CD8-positive, alpha-beta memory T cell (primary cell): ENCODE data around the gene SCLY. TPM values are rescaled to one million over a fixed set of nuclear protein-coding genes. Genes with fewer than 3 reads are reported as not detected.

Experiments
- CTCF ChIA-PET: fragments of 350-600 bp; sonication (Branson Sonifier 250); formaldehyde crosslinking; loops from one replicate; lab custom pipeline; 2021; ENCODE audit warnings: antibody characterized with exemption; lab: Charles Lee
- POLR2A ChIA-PET: fragments of 350-600 bp; sonication (Branson Sonifier 250); formaldehyde crosslinking; loops from one replicate; lab custom pipeline; 2021; ENCODE audit warnings: antibody characterized with exemption; lab: Charles Lee
- DNase-seq, 5 donors: peaks; one replicate each; pipeline versions ENCODE4 v3.0.0 to v3.0.0-alpha.2; 2020 to 2022; ENCODE audit warnings: mixed read lengths in 1 of 5
- H3K27ac ChIP-seq: one replicate; pipeline ENCODE4 v1.7.0; 2013; ENCODE audit warnings: low read depth, mild to moderate bottlenecking, low read length, moderate library complexity
- H3K27me3 ChIP-seq: 2 replicates; pipeline ENCODE4 v1.7.0; 2013; ENCODE audit warnings: low read length, mild to moderate bottlenecking; ENCODE audit not compliant: insufficient read depth, poor library complexity, severe bottlenecking
- H3K36me3 ChIP-seq: 2 replicates; pipeline ENCODE4 v1.7.0; 2013; ENCODE audit warnings: mild to moderate bottlenecking, low read length, moderate library complexity; ENCODE audit not compliant: insufficient read depth
- H3K4me1 ChIP-seq: 2 replicates; pipeline ENCODE4 v1.7.0; 2013; ENCODE audit warnings: mild to moderate bottlenecking, low read length, moderate library complexity; ENCODE audit not compliant: insufficient read depth
- H3K4me3 ChIP-seq: 2 replicates; pipeline ENCODE4 v1.7.0; 2013; ENCODE audit warnings: mild to moderate bottlenecking, low read length
- H3K9me3 ChIP-seq: 2 replicates; pipeline ENCODE4 v1.7.0; 2013; ENCODE audit warnings: mild to moderate bottlenecking, low read length
- H3K27ac Mint-ChIP-seq, 8 donors: one replicate each; pipeline ENCODE4 v1.8.0; 2020 to 2021; ENCODE audit warnings: mixed read lengths in 8 of 8, mild to moderate bottlenecking in 6 of 8, inconsistent platforms in 3 of 8, moderate library complexity in 3 of 8
- H3K27me3 Mint-ChIP-seq, 2 donors: one replicate each; pipeline ENCODE4 v1.8.0; 2020 to 2021; ENCODE audit warnings: mixed read lengths in 2 of 2, mild to moderate bottlenecking in 1 of 2, moderate library complexity in 1 of 2
- H3K36me3 Mint-ChIP-seq, 3 donors: one replicate each; pipeline ENCODE4 v1.8.0; 2020 to 2021; ENCODE audit warnings: mixed read lengths in 3 of 3, inconsistent platforms in 1 of 3, mild to moderate bottlenecking in 1 of 3
- H3K4me1 Mint-ChIP-seq, 3 donors: one replicate each; pipeline ENCODE4 v1.8.0; 2020 to 2021; ENCODE audit warnings: mixed read lengths in 3 of 3, inconsistent platforms in 1 of 3, mild to moderate bottlenecking in 1 of 3
- H3K4me3 Mint-ChIP-seq, 7 donors: one replicate each; pipeline ENCODE4 v1.8.0; 2020 to 2021; ENCODE audit warnings: mixed read lengths in 7 of 7, mild to moderate bottlenecking in 6 of 7, moderate library complexity in 4 of 7, inconsistent platforms in 2 of 7
- H3K9me3 Mint-ChIP-seq, 5 donors: one replicate each; pipeline ENCODE4 v1.8.0; 2020 to 2022; ENCODE audit warnings: mixed read lengths in 5 of 5, mild to moderate bottlenecking in 3 of 5, moderate library complexity in 2 of 5, inconsistent platforms in 1 of 5
- polyA plus RNA-seq: library from polyadenylated mRNA; unstranded; fragments of 300-500 nt; fragmentation: Illumina TruSeq; gene quantifications from one replicate; pipeline ENCODE4 v1.2.3, GENCODE V29; 2021
- total RNA-seq, 2 experiments: library from RNA; stranded (reverse); gene quantifications; one replicate each; pipeline ENCODE4 v1.2.3, GENCODE V29; 2021

Gene SCLY
- total and polyA plus RNA-seq, 3 experiments from 2014 or later: 16.1 to 70.5 (median 64.8) TPM

GRCh38 chr2:238097201-238097987 lies 36.6 kb downstream of the SCLY start:
- H3K27ac Mint-ChIP-seq: peak overlapping the region in 1 of 8 donors; percentile 85
- H3K36me3 Mint-ChIP-seq: peaks cover 0 to 15% (median 4%) of the 10 kb centered on the region in 3 donors
- H3K4me1 ChIP-seq: no peaks in the 10 kb centered on the region
- no peak overlapping the region for H3K4me3 Mint-ChIP-seq
- H3K36me3 ChIP-seq: no peaks in the 10 kb centered on the region
- no peaks in the 10 kb centered on the region for H3K27me3 ChIP-seq
- no peaks in the 10 kb centered on the region for H3K9me3 Mint-ChIP-seq
- peaks cover 0 to 2% of the 10 kb centered on the region in 2 donors for H3K27me3 Mint-ChIP-seq
- CTCF ChIA-PET: no interaction called here
- H3K4me1 Mint-ChIP-seq: no peaks in the 10 kb centered on the region
- no peak overlapping the region for H3K27ac ChIP-seq
- no peaks in the 10 kb centered on the region for H3K9me3 ChIP-seq
- DNase-seq: no peak
- H3K4me3 ChIP-seq: no peak overlapping the region
- POLR2A ChIA-PET: no interaction called here

GRCh38 chr2:238097988-238098871 lies 37.4 kb downstream of the SCLY start:
- Histone ChIP-seq H3K9me3 (no peaks in the 10 kb centered on the region), H3K36me3 (no peaks in the 10 kb centered on the region), H3K27me3 (no peaks in the 10 kb centered on the region), H3K4me1 (no peaks in the 10 kb centered on the region), H3K27ac (no peak overlapping the region), H3K4me3 (no peak overlapping the region)
- Mint-ChIP-seq H3K27me3 (peaks cover 0 to 2% of the 10 kb centered on the region in 2 donors), H3K9me3 (no peaks in the 10 kb centered on the region), H3K27ac (peak overlapping the region in 2 of 8 donors; percentile 60 to 85), H3K36me3 (peaks cover 0 to 12% (median 0%) of the 10 kb centered on the region in 3 donors), H3K4me1 (no peaks in the 10 kb centered on the region), H3K4me3 (no peak overlapping the region)
- CTCF ChIA-PET: no interaction called here
- POLR2A ChIA-PET: no interaction called here
- peak in 3 of 5 donors; percentile 16 to 60 (median 20) for DNase-seq

- no peaks in the 10 kb centered on the region for H3K27me3 Mint-ChIP-seq
- H3K4me1 Mint-ChIP-seq: no peaks in the 10 kb centered on the region
- no peaks in the 10 kb centered on the region for H3K9me3 ChIP-seq
- no peaks in the 10 kb centered on the region for H3K4me1 ChIP-seq
- no peaks in the 10 kb centered on the region for H3K27me3 ChIP-seq
- no peaks in the 10 kb centered on the region for H3K36me3 ChIP-seq
- H3K27ac ChIP-seq: no peak overlapping the region
- no peak overlapping the region for H3K4me3 ChIP-seq
- peaks cover 0 to 8% (median 0%) of the 10 kb centered on the region in 3 donors for H3K36me3 Mint-ChIP-seq
- no peaks in the 10 kb centered on the region for H3K9me3 Mint-ChIP-seq
- H3K27ac Mint-ChIP-seq: peak overlapping the region in 1 of 8 donors; percentile 60
- ChIA-PET CTCF (no interaction called here), POLR2A (interaction anchor here (0.5 kb wide), 1 partner anchor 13 kb away, joined by 3 read pairs; no protein-coding TSS in a partner anchor)
- no peak for DNase-seq
- no peak overlapping the region for H3K4me3 Mint-ChIP-seq
These were observed 38.3 kb downstream of the SCLY start for GRCh38 chr2:238098901-238099713.

- DNase-seq: no peak
- Histone ChIP-seq H3K4me1 (no peaks in the 10 kb centered on the region), H3K27ac (no peak overlapping the region), H3K36me3 (no peaks in the 10 kb centered on the region), H3K9me3 (no peaks in the 10 kb centered on the region), H3K4me3 (no peak overlapping the region), H3K27me3 (no peaks in the 10 kb centered on the region)
- Mint-ChIP-seq H3K27me3 (no peaks in the 10 kb centered on the region), H3K4me1 (no peaks in the 10 kb centered on the region), H3K36me3 (peaks cover 0 to 8% (median 0%) of the 10 kb centered on the region in 3 donors), H3K4me3 (no peak overlapping the region), H3K27ac (no peak overlapping the region), H3K9me3 (no peaks in the 10 kb centered on the region)
- POLR2A ChIA-PET: interaction anchor here (0.5 kb wide), 1 partner anchor 13 kb away, joined by 3 read pairs; no protein-coding TSS in a partner anchor
- CTCF ChIA-PET: no interaction called here
These were observed 38.9 kb downstream of the SCLY start for GRCh38 chr2:238099714-238100048.

GRCh38 chr2:238100049-238100820 lies 39.4 kb downstream of the SCLY start, which contains the start of gene ESPNL:
ESPNL (plus strand) TSS chr2:238100340; CDS start chr2:238100420, 80 bp downstream.
- Mint-ChIP-seq H3K4me3 (no peak within 1 kb of the TSS), H3K27ac (no peak within 1 kb of the TSS), H3K9me3 (no peaks in the 10 kb centered on the region), H3K4me1 (no peaks in the 10 kb centered on the region), H3K36me3 (peaks cover 0 to 4% (median 0%) of the 10 kb centered on the region in 3 donors), H3K27me3 (no peaks in the 10 kb centered on the region)
- H3K36me3 ChIP-seq: no peaks in the 10 kb centered on the region
- H3K4me3 ChIP-seq: no peak within 1 kb of the TSS
- POLR2A ChIA-PET: no interaction called here
- H3K4me1 ChIP-seq: no peaks in the 10 kb centered on the region
- DNase-seq: no peak
- no peak within 1 kb of the TSS for H3K27ac ChIP-seq
- CTCF ChIA-PET: no interaction called here
- no peaks in the 10 kb centered on the region for H3K27me3 ChIP-seq
- no peaks in the 10 kb centered on the region for H3K9me3 ChIP-seq

GRCh38 chr2:238100821-238101771 lies 40.3 kb downstream of the SCLY start:
- CTCF ChIA-PET: no interaction called here
- Mint-ChIP-seq H3K9me3 (no peaks in the 10 kb centered on the region), H3K4me3 (no peak overlapping the region), H3K27me3 (no peaks in the 10 kb centered on the region), H3K27ac (no peak overlapping the region), H3K36me3 (peaks cover 0 to 2% (median 0%) of the 10 kb centered on the region in 3 donors), H3K4me1 (no peaks in the 10 kb centered on the region)
- Histone ChIP-seq H3K27ac (no peak overlapping the region), H3K4me1 (no peaks in the 10 kb centered on the region), H3K27me3 (no peaks in the 10 kb centered on the region), H3K4me3 (no peak overlapping the region), H3K9me3 (no peaks in the 10 kb centered on the region), H3K36me3 (no peaks in the 10 kb centered on the region)
- no peak for DNase-seq
- POLR2A ChIA-PET: no interaction called here
